Measurements from ENCODE around the gene ONECUT2. TPM values are rescaled to one million over a fixed set of nuclear protein-coding genes. Genes with fewer than 3 reads are reported as not detected.

The ONECUT2 gene
- total RNA-seq, 1 experiment from 2014 or later: not detected

DNA sequence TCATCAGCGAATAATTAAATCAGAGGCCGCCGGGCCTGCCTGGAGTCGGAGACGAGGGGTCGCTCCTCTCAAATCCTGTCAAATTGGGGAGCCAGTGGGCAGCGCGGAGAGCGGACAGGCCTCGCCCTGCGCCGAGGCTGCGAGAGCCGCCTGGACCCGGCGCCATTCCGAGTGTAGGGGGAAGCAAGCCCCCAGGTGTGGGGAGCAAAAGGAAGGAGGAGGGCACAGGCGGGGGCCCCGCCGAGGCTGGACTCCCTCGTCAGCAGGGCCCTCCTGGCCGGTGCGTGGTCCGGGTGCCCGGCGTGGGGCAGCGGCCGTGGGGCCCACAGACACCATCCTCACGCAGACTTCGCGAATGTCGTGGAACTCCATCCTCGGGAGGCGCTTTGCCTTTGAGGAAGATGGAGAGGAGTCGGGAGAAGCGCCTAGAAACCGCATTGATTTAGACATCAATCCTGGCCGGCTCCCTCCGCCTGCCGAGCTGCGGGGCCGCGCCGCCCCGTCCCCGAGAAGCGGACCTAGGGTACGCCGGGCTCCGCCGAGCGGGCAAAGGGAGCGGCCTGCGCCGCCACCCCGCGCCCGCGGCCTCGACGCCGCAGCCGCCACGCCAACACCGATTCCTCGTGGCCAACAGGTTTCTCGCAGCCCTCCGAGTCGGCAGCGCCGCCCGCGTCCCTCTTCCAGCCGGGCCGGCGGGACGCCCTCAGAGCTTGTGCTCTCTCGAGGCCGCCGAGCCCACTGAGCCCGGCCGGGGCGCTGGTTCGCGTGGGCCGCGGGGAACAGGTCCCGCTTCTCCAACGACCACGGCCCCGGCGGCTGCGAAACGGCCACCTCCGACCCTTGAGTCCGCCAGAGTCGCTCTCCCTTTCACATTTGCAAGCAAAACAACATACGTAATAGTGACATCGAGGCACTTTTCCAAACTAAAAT is 6.7 kb upstream of the ONECUT2 start:
- no peak for DNase-seq
- H3K27me3 ChIP-seq: peaks cover 34% of the 10 kb centered on the region
- no peaks in the 10 kb centered on the region for H3K9me3 ChIP-seq
- H3K4me3 ChIP-seq: no peak overlapping the region
- H3K36me3 ChIP-seq: no peaks in the 10 kb centered on the region

DNA sequence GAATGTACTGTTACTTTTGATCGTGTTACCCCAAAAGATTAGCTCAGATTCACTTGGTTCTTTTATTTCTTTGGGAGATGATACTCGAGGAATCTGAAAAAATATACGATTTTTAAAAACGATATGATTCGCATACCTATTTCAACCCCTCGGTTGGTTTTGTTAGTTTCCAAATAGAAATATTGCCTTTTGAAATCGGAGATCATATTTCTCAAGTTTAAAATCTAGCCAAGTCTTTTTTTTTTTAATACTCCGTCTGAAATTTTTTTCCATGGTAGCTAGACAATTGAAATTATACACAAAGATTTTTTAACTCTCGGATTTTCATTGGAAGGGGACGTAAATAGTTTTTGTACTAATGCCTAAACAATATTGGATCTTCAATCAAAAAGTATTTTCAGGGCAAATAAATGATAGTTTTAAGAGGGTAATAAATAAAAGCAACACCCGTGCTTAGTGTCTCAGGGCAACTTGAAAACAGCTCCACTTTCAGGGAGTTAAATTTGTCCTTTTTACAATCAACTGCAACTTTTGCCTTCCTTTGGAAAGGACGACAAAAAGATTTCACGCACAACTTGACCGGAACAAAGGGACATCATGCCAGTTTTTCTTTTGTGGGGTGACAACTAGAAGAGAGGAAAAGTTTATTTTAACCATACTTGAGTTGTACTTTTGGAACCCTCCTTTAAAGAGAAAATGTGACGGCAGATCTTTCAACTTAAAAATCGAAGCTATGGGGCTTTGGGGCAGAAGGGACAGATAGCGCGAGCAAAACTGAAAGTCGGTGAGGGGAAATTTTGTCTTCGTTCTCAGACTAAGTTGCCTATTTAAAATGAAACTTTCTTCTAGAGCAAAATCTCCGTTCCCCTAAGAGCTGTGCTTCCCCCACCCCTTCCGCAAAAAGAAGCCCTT is 5.8 kb upstream of the ONECUT2 start:
- no peaks in the 10 kb centered on the region for H3K9me3 ChIP-seq
- no peak for DNase-seq
- H3K36me3 ChIP-seq: no peaks in the 10 kb centered on the region
- no peak overlapping the region for H3K4me3 ChIP-seq
- H3K27me3 ChIP-seq: peaks cover 44% of the 10 kb centered on the region

DNA sequence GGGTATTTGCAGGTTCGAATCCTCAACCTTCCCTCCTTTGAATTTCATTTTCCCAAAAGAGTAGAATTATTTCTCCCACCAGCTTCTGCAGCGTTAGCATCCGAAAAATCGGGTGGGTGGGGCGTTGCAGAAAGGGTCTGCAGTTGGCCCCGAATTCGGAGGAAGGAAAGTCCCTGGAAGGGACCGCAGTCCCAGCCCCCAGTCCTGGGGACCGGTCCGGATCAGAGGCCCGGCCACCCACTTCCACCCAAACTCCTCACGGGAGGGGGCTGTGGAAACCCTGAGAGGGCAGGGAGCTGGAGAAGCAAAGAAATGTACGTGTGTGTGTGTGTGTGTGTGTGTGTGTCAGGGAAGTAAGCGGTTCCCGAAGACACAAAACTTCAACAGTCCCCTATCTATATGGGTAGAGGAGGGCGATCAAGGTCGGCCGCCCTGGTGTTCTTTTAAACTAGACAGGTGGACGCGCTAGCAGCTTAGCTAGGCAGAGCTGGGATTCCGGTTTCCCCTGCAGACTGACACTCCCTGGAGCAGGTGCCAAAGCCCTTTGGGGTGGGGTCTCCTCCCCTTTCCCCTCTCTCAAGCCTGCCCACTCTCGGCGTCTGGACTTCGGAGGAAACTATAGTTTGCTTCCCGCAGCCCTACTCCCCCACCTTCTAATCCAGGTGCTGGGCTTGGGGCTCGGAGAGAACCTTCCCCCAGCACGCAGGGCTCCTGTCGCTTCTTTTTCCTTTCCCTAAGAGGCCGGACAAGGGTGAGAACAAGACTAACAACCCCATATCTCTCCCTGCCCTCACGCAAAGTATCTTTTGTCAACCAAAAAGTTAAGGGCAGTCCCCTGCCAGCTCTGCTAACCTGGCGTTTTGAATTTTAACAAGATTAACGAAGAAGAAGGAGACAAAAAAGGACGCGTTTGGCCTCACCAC is 4.8 kb upstream of the ONECUT2 start:
- Histone ChIP-seq H3K4me3 (no peak overlapping the region), H3K27me3 (peaks cover 48% of the 10 kb centered on the region), H3K36me3 (no peaks in the 10 kb centered on the region), H3K9me3 (no peaks in the 10 kb centered on the region)
- no peak for DNase-seq

DNA sequence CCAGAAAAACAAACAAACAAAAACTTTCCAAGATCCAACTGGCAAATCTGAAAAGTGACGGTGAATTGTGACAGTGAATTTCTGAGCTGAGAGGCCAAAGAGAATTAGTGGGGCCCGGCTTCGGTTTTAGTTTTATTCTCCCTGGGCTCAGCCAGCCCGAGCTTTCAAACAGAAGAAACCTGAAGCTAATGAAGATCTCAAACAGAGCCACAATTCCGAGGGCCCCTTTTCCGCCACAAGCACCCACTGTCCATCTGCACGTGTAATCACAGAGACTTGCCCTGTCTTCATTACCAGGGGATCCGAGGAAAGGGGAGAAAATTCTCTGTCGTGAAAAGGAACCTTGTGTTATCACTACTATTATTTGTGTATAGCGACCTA is 4.2 kb upstream of the ONECUT2 start:
- DNase-seq: no peak
- Histone ChIP-seq H3K4me3 (no peak overlapping the region), H3K27me3 (peaks cover 48% of the 10 kb centered on the region)

DNA sequence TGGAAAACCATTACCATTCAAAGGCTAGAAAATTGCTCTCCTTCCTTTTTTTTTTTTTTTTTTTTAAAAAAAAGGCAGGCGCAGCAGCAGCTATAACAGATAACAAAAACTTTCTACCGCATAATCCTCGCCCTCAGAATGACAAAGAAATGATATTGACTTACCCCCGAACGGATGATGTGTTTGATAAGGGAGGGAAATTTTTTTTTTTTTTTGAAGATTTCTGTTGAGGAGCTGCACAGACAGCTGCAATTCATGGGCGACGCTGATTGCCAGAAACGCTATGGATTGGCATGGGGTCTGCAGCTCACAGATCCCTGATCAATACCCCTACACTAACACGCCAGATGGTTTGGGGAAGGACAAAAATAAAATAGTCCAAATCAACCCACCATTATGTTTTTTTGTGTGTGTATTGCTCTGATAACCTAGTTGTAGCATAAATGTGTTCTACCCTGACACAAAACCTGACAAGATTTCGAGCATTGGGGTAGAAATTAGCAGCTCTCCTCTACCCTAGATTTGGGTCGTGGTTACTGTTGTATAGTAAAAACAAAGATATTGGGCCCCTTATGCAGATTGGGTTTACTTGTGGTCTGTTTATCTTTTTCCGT is 3.6 kb upstream of the ONECUT2 start:
- Histone ChIP-seq H3K9me3 (no peaks in the 10 kb centered on the region), H3K36me3 (no peaks in the 10 kb centered on the region), H3K4me3 (no peak overlapping the region), H3K27me3 (peaks cover 54% of the 10 kb centered on the region)
- DNase-seq: no peak

More for the DNA sequence above, 4.2 kb upstream of the ONECUT2 start:
- Histone ChIP-seq H3K36me3 (no peaks in the 10 kb centered on the region), H3K9me3 (no peaks in the 10 kb centered on the region)

DNA sequence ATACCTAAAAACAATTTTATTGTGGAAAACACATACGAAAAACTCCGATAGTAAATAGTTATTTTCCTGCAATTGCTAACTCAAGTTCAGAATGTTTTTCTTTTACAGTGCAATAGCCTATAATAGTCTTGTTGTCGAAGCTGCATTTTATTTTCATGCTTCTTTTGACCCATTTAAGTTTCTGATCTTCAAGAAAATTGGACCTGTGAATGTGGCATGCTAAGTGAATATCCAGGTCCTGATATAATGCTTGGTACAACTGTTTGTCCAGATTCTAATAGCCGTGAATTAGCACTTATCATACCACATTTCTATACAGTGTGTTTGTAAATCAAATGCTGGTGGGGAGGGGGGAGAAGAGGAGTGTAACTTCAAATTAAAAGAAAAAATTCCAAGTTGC is 3.0 kb upstream of the ONECUT2 start:
- Histone ChIP-seq H3K27me3 (peaks cover 60% of the 10 kb centered on the region), H3K36me3 (no peaks in the 10 kb centered on the region), H3K4me3 (no peak overlapping the region), H3K9me3 (no peaks in the 10 kb centered on the region; the same call in 1 of the 2 replicates)
- DNase-seq: no peak

DNA sequence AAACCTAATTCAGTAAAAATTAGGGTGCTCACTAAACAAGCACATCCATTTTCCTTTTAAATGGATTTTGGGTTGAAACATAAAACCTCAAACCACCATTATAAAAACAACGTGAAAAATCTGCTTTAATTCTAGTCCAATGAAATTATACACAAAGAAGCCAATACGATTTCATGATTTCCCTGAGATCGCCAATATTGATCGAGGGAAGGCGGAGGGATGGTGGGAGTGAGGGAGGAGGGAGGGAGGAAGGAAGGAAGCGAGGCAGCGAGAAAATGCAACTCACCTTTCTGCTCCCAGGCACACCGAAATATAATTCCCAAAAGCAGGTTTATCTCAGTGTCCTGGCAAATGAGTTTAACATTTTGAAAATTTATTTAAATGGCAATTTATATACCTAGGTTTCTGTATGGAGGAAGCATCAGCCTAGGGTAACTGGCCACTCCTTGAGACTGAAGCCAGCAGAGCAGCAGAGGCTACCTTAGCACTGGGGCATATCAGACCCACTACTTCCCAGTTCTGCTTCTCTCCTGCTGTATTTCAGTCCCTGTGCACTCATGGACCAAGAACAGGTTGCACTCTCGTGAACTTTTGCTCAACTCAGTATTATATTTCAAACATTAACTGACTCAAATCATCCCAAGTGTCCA is 2.3 kb upstream of the ONECUT2 start:
- Histone ChIP-seq H3K27me3 (peaks cover 66% of the 10 kb centered on the region), H3K4me3 (no peak overlapping the region), H3K36me3 (no peaks in the 10 kb centered on the region), H3K9me3 (no peaks in the 10 kb centered on the region; the same call in 1 of the 2 replicates)
- no peak for DNase-seq

DNA sequence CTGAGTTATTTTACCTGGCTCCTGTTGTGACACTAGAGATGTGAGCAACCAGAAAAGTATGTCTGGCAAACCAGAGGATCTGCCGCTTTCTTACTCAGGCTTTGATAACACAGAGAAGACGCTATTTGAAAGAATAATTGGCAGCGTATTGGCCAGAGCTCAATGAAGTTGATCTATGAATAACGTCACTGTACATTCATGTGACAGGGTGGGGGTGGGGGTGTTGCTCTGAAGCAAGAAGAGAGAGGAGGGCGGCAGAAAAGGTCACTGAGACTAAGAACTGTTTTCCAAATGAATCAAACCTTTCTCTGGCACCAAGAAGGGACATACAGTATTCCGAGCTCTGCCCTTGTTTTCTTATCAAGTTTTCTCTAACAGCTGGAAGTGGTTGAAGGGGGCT is 1.7 kb upstream of the ONECUT2 start:
- Histone ChIP-seq H3K4me3 (no peak overlapping the region), H3K27me3 (peaks cover 72% of the 10 kb centered on the region), H3K9me3 (no peaks in the 10 kb centered on the region; the same call in 1 of the 2 replicates), H3K36me3 (no peaks in the 10 kb centered on the region)
- DNase-seq: no peak

DNA sequence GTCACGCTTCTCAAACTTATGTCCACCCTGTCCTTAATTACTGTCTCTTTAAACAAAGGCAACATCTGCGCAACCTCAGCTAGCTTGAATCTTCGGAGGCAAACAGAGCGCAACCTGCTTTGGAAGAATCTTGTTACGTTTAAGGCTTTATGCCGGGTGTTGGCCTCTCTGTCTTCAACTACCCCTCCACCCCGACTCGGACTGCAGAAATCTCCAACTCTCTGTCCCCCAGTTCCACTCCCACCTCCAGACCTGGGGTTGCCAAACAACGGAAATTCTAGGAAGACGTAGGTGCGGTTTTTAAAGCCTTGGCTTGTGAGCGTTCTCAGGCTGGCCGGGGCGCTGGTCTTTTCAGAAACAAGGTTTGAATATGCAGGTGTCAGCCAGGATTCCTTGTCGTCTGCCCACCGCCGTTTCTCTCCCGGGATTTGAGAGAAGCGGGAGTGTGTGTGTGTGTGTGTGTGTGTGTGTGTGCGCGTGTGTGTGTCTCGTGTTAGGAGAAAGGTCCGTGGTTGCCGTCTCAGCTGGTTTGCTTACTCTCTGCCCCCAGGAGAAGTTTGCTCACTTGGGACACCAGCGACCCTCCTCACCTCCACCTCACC is 1.1 kb upstream of the ONECUT2 start:
- H3K36me3 ChIP-seq: no peaks in the 10 kb centered on the region
- H3K27me3 ChIP-seq: peaks cover 76% of the 10 kb centered on the region
- H3K9me3 ChIP-seq: no peaks in the 10 kb centered on the region; the same call in 1 of the 2 replicates
- DNase-seq: no peak
- H3K4me3 ChIP-seq: no peak overlapping the region; the same call in 1 of the 2 replicates

DNA sequence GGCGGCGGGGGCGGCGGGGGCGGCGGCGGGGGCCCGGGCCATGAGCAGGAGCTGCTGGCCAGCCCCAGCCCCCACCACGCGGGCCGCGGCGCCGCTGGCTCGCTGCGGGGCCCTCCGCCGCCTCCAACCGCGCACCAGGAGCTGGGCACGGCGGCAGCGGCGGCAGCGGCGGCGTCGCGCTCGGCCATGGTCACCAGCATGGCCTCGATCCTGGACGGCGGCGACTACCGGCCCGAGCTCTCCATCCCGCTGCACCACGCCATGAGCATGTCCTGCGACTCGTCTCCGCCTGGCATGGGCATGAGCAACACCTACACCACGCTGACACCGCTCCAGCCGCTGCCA is 644 bp downstream of the ONECUT2 start:
- H3K9me3 ChIP-seq: no peaks in the 10 kb centered on the region; the same call in 1 of the 2 replicates
- H3K27me3 ChIP-seq: peaks cover 85% of the 10 kb centered on the region
- no peaks in the 10 kb centered on the region for H3K36me3 ChIP-seq
- no peak for DNase-seq
- H3K4me3 ChIP-seq: no peak overlapping the region

DNA sequence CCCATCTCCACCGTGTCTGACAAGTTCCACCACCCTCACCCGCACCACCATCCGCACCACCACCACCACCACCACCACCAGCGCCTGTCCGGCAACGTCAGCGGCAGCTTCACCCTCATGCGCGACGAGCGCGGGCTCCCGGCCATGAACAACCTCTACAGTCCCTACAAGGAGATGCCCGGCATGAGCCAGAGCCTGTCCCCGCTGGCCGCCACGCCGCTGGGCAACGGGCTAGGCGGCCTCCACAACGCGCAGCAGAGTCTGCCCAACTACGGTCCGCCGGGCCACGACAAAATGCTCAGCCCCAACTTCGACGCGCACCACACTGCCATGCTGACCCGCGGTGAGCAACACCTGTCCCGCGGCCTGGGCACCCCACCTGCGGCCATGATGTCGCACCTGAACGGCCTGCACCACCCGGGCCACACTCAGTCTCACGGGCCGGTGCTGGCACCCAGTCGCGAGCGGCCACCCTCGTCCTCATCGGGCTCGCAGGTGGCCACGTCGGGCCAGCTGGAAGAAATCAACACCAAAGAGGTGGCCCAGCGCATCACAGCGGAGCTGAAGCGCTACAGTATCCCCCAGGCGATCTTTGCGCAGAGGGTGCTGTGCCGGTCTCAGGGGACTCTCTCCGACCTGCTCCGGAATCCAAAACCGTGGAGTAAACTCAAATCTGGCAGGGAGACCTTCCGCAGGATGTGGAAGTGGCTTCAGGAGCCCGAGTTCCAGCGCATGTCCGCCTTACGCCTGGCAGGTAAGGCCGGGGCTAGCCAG is 1.2 kb downstream of the ONECUT2 start:
- DNase-seq: no peak
- no peaks in the 10 kb centered on the region; the same call in 1 of the 2 replicates for H3K9me3 ChIP-seq
- peaks cover 85% of the 10 kb centered on the region for H3K27me3 ChIP-seq
- no peaks in the 10 kb centered on the region for H3K36me3 ChIP-seq
- H3K4me3 ChIP-seq: no peak overlapping the region

DNA sequence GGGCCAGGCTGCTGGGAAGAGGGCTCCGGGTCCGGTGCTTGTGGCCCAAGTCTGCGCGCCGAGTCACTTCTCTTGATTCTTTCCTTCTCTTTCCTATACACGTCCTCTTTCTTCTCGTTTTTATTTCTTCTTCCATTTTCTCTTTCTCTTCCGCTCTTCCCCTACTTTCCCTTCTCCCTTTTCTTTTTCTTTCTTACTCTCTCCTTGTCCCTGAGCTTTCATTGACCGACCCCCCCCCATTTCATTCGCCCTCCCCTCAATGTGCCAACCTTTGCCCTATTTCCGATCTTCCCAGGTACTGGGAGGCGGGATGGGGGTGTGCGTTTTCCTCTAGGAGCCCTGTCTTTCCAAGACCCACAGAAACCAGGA is 1.8 kb downstream of the ONECUT2 start:
- DNase-seq: no peak
- no peaks in the 10 kb centered on the region for H3K36me3 ChIP-seq
- no peak overlapping the region for H3K4me3 ChIP-seq
- no peaks in the 10 kb centered on the region; the same call in 1 of the 2 replicates for H3K9me3 ChIP-seq
- H3K27me3 ChIP-seq: peaks cover 84% of the 10 kb centered on the region

DNA sequence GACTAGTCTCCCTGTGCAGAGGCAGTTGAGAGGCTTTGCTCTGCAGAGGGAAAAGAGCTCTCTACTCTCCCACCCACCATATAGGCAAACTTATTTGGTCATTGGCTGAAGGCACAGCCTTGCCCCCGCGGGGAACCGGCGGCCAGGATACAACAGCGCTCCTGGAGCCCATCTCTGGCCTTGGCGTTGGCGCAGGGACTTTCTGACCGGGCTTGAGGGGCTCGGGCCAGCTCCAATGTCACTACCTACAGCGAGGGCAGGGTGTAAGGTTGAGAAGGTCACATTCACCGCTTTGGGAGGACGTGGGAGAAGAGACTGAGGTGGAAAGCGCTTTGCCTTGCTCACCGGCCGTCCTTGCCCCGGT is 2.2 kb downstream of the ONECUT2 start:
- H3K4me3 ChIP-seq: peak overlapping the region; percentile 11; the same call in 1 of the 2 replicates
- peaks cover 81% of the 10 kb centered on the region for H3K27me3 ChIP-seq
- H3K36me3 ChIP-seq: no peaks in the 10 kb centered on the region
- no peaks in the 10 kb centered on the region; the same call in 1 of the 2 replicates for H3K9me3 ChIP-seq
- no peak for DNase-seq

DNA sequence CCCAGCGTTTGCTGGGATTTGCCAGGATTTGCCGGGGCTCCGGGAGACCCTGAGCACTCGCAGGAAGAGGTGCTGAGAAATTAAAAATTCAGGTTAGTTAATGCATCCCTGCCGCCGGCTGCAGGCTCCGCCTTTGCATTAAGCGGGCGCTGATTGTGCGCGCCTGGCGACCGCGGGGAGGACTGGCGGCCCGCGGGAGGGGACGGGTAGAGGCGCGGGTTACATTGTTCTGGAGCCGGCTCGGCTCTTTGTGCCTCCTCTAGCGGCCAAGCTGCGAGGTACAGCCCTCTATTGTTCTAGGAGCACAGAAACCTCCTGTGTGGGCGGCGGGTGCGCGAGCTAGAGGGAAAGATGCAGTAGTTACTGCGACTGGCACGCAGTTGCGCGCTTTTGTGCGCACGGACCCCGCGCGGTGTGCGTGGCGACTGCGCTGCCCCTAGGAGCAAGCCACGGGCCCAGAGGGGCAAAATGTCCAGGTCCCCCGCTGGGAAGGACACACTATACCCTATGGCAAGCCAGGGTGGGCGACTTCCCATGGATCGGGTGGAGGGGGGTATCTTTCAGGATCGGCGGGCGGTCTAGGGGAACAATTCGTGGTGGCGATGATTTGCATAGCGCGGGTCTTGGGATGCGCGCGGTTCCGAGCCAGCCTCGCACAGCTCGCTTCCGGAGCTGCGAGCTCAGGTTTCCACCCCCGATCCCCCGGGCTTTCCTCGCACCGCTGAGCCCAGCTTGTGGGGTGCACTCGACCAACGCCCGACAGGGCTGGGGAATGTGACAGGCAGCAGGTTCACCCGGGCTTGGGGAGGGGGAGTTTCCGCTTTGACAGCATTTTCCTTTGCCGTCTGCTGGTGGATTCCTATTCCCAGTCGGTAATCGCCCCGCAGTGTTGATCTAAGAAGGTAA is 2.8 kb downstream of the ONECUT2 start:
- Histone ChIP-seq H3K9me3 (no peaks in the 10 kb centered on the region; the same call in 1 of the 2 replicates), H3K36me3 (no peaks in the 10 kb centered on the region), H3K4me3 (peak overlapping the region; percentile 11; the same call in 1 of the 2 replicates), H3K27me3 (peaks cover 75% of the 10 kb centered on the region)
- DNase-seq: peak; percentile 72
